H1 (cell line): ENCODE measurements around the gene BLNK. TPM values are rescaled to one million over a fixed set of nuclear protein-coding genes. Genes with fewer than 3 reads are reported as not detected.

Experiments
- CTCF ChIA-PET: fragments of 300-600 bp; sonication (Branson Sonifier 250); formaldehyde crosslinking; loops from one replicate; lab custom pipeline; 2021; ENCODE audit not compliant: partially characterized antibody; lab: Charles Lee
- POLR2A ChIA-PET: fragments of 300-600 bp; sonication (Branson Sonifier 250); formaldehyde crosslinking; loops from one replicate; lab custom pipeline; 2021; ENCODE audit warnings: inconsistent platforms; ENCODE audit not compliant: partially characterized antibody; lab: Charles Lee
- DNase-seq, 2 experiments: peaks; one replicate each; pipeline versions ENCODE4 v3.0.0 to v3.0.0-alpha.2; 2010 to 2022; ENCODE audit warnings: low spot score in 2 of 2, low read depth in 1 of 2, mixed read lengths in 1 of 2
- FAIRE-seq: peaks from 2 replicates; lab custom pipeline; 2011; peaks lifted over from hg19 to GRCh38; lab: Jason Lieb, UNC
- H2AFZ ChIP-seq: 2 replicates; pipeline ENCODE4 v1.8.1; 2012; ENCODE audit warnings: low read length, inconsistent platforms
- H2AK5ac ChIP-seq: 2 replicates; pipeline ENCODE4 v1.6.1; 2013; ENCODE audit warnings: low read depth, low read length
- H2BK120ac ChIP-seq: replicated peaks from 2 replicates; pipeline ENCODE3; 2013; ENCODE audit warnings: low read depth, low read length, inconsistent platforms
- H2BK12ac ChIP-seq: 2 replicates; pipeline ENCODE4 v1.6.1; 2013; ENCODE audit warnings: low read depth, low read length
- H2BK15ac ChIP-seq: 2 replicates; pipeline ENCODE4 v1.6.1; 2013; ENCODE audit warnings: low read length
- H2BK20ac ChIP-seq: 2 replicates; pipeline ENCODE4 v1.6.1; 2013; ENCODE audit warnings: low read length
- H2BK5ac ChIP-seq: 2 replicates; pipeline ENCODE4 v1.6.1; 2013; ENCODE audit warnings: low read depth, low read length
- H3K14ac ChIP-seq: 2 replicates; pipeline ENCODE4 v1.6.1; 2013; ENCODE audit warnings: inconsistent platforms; ENCODE audit not compliant: insufficient read length
- H3K18ac ChIP-seq: 2 replicates; pipeline ENCODE4 v1.6.1; 2013; ENCODE audit warnings: low read length; ENCODE audit errors: extremely low read depth
- H3K23ac ChIP-seq: 2 replicates; pipeline ENCODE4 v1.6.1; 2013; ENCODE audit warnings: inconsistent platforms; ENCODE audit not compliant: insufficient read length
- H3K23me2 ChIP-seq: 2 replicates; pipeline ENCODE4 v1.6.1; 2013; ENCODE audit warnings: low read depth, low read length
- H3K27ac ChIP-seq: 2 replicates; pipeline ENCODE4 v1.6.1; 2011; ENCODE audit warnings: low read depth, low read length, inconsistent platforms
- H3K27me3 ChIP-seq, 4 experiments: replicated peaks in 1 of 4; 1 replicate in 1 of 4; 2 replicates in 3 of 4; pipeline versions ENCODE4 v1.6.1 to v1.8.1; 2011 to 2013; ENCODE audit warnings: low read length in 3 of 4, mild to moderate bottlenecking in 3 of 4, inconsistent platforms in 2 of 4, mixed read lengths in 2 of 4, moderate library complexity in 1 of 4; ENCODE audit not compliant: control insufficient read depth in 3 of 4, insufficient read depth in 3 of 4; ENCODE audit errors: extremely low read depth in 1 of 4
- H3K36me3 ChIP-seq, 4 experiments: 2 replicates each; pipeline versions ENCODE4 v1.6.1 to v1.8.1; 2011 to 2013; ENCODE audit warnings: mild to moderate bottlenecking in 4 of 4, low read length in 3 of 4, moderate library complexity in 2 of 4, control low read depth in 1 of 4, inconsistent platforms in 1 of 4; ENCODE audit not compliant: insufficient read depth in 4 of 4, control insufficient read depth in 2 of 4
- H3K4ac ChIP-seq: replicated peaks from 2 replicates; pipeline ENCODE3; 2013; ENCODE audit warnings: low read length, low read depth, mixed read lengths, inconsistent platforms; ENCODE audit not compliant: insufficient read length
- H3K4me1 ChIP-seq, 4 experiments: replicated peaks in 1 of 4; 1 replicate in 1 of 4; 2 replicates in 3 of 4; pipeline versions ENCODE4 v1.6.1 to v1.8.1; 2011 to 2013; ENCODE audit warnings: low read length in 3 of 4, inconsistent platforms in 2 of 4, mixed read lengths in 1 of 4; ENCODE audit not compliant: insufficient read depth in 4 of 4, control insufficient read depth in 3 of 4
- H3K4me2 ChIP-seq, 2 experiments: 2 replicates each; pipeline versions ENCODE4 v1.6.1 to v1.8.1; 2011 to 2013; ENCODE audit warnings: low read depth in 2 of 2, low read length in 2 of 2, control low read depth in 1 of 2, inconsistent platforms in 1 of 2, mild to moderate bottlenecking in 1 of 2; ENCODE audit not compliant: insufficient read depth in 1 of 2
- H3K4me3 ChIP-seq, 4 experiments: fragments of 200-600, 300-600 bp in 1 of 4; sonication (generic), shearing (Covaris generic), sonication (Bioruptor Twin) in 1 of 4; 2 replicates each; pipeline versions ENCODE4 v1.5.1 to v1.8.1; 2011 to 2016; ENCODE audit warnings: low read length in 4 of 4, low read depth in 3 of 4, control low read depth in 2 of 4, inconsistent platforms in 2 of 4, mild to moderate bottlenecking in 2 of 4, mixed read lengths in 1 of 4, moderate library complexity in 1 of 4; ENCODE audit not compliant: insufficient read depth in 2 of 4; ENCODE audit errors: extremely low read depth in 1 of 4
- H3K56ac ChIP-seq: replicated peaks from 2 replicates; pipeline ENCODE3; 2013; ENCODE audit warnings: low read depth, mild to moderate bottlenecking, mixed read lengths, low read length, inconsistent platforms; ENCODE audit not compliant: insufficient read length
- H3K79me1 ChIP-seq: 2 replicates; pipeline ENCODE4 v1.6.1; 2013; ENCODE audit warnings: low read depth, low read length, control low read depth
- H3K79me2 ChIP-seq, 2 experiments: 2 replicates each; pipeline versions ENCODE4 v1.6.1 to v1.8.1; 2012 to 2013; ENCODE audit warnings: low read length in 2 of 2, mild to moderate bottlenecking in 2 of 2, inconsistent platforms in 1 of 2; ENCODE audit not compliant: insufficient read depth in 2 of 2, control insufficient read depth in 1 of 2
- H3K9ac ChIP-seq, 4 experiments: replicated peaks in 1 of 4; 1 replicate in 1 of 4; 2 replicates in 3 of 4; pipeline versions ENCODE4 v1.6.1 to v1.8.1; 2011 to 2013; ENCODE audit warnings: low read depth in 3 of 4, low read length in 3 of 4, control low read depth in 2 of 4, mild to moderate bottlenecking in 2 of 4, moderate library complexity in 2 of 4, inconsistent platforms in 1 of 4; ENCODE audit errors: extremely low read depth in 1 of 4
- H3K9me3 ChIP-seq, 2 experiments: 2 replicates each; pipeline versions ENCODE4 v1.6.1 to v1.8.1; 2012 to 2013; ENCODE audit warnings: mild to moderate bottlenecking in 2 of 2, moderate library complexity in 2 of 2, control low read depth in 1 of 2, inconsistent platforms in 1 of 2, low read depth in 1 of 2, low read length in 1 of 2, mixed read lengths in 1 of 2; ENCODE audit not compliant: insufficient read depth in 2 of 2
- H4K20me1 ChIP-seq, 2 experiments: replicated peaks in 1 of 2; 2 replicates each; pipeline versions ENCODE3 to v1.8.1; 2011 to 2013; ENCODE audit warnings: inconsistent platforms in 2 of 2, low read length in 2 of 2, mild to moderate bottlenecking in 1 of 2; ENCODE audit not compliant: insufficient read depth in 2 of 2, control insufficient read depth in 1 of 2
- H4K5ac ChIP-seq: 2 replicates; pipeline ENCODE4 v1.6.1; 2013; ENCODE audit warnings: low read length, low read depth, mixed read lengths, inconsistent platforms; ENCODE audit not compliant: insufficient read length
- H4K8ac ChIP-seq: 2 replicates; pipeline ENCODE4 v1.8.0; 2013; ENCODE audit warnings: mild to moderate bottlenecking, moderate library complexity, low read length, inconsistent platforms; ENCODE audit not compliant: insufficient read depth; ENCODE audit errors: extremely low read depth
- H4K91ac ChIP-seq: replicated peaks from 2 replicates; pipeline ENCODE3; 2013; ENCODE audit warnings: low read length, mixed read lengths, inconsistent platforms; ENCODE audit not compliant: insufficient read length
- BRCA1 ChIP-seq: IDR thresholded peaks from 2 replicates; pipeline ENCODE4 v1.6.1; 2012; ENCODE audit warnings: low read depth, low read length, improper control_type of control experiment
- CHD2 ChIP-seq: IDR thresholded peaks from 2 replicates; pipeline ENCODE4 v1.6.1; 2012; ENCODE audit warnings: low read length, improper control_type of control experiment
- EP300 ChIP-seq, 2 experiments: IDR thresholded peaks; 1 replicate in 1 of 2; 2 replicates in 1 of 2; pipeline ENCODE4 v1.6.1; 2011 to 2012; ENCODE audit warnings: low read depth in 2 of 2, low read length in 2 of 2, mild to moderate bottlenecking in 2 of 2, borderline replicate concordance in 1 of 2, inconsistent platforms in 1 of 2, moderate library complexity in 1 of 2
- KDM1A ChIP-seq: fragments of 200-600, 300-600 bp; sonication (generic); IDR thresholded peaks from 2 replicates; pipeline ENCODE4 v1.7.1; 2016; ENCODE audit warnings: mild to moderate bottlenecking, low read length, borderline replicate concordance
- PHF8 ChIP-seq: fragments of 200-600 bp; sonication (generic); conservative IDR thresholded peaks from 2 replicates; pipeline ENCODE4 v1.7.1; 2012; ENCODE audit warnings: low read depth, mild to moderate bottlenecking, inconsistent platforms, low read length, moderate library complexity
- POLR2A ChIP-seq, 2 experiments: IDR thresholded peaks; 1 replicate in 1 of 2; 2 replicates in 1 of 2; pipeline ENCODE4 v1.6.1; 2011; ENCODE audit warnings: low read depth in 2 of 2, low read length in 2 of 2, mild to moderate bottlenecking in 2 of 2; ENCODE audit errors: control extremely low read depth in 1 of 2
- RXRA ChIP-seq: IDR thresholded peaks from 2 replicates; pipeline ENCODE4 v1.6.1; 2011; ENCODE audit warnings: low read depth, mild to moderate bottlenecking, low read length, moderate library complexity; ENCODE audit not compliant: insufficient read depth
- SIN3A ChIP-seq, 2 experiments: IDR thresholded peaks in 1 of 2; conservative IDR thresholded peaks in 1 of 2; 2 replicates each; pipeline ENCODE4 v1.6.1; 2011 to 2012; ENCODE audit warnings: low read length in 2 of 2, improper control_type of control experiment in 1 of 2, low read depth in 1 of 2, mild to moderate bottlenecking in 1 of 2
- SP2 ChIP-seq: IDR thresholded peaks from 2 replicates; pipeline ENCODE4 v1.6.1; 2012; ENCODE audit warnings: mild to moderate bottlenecking, low read length, inconsistent platforms
- SP4 ChIP-seq: IDR thresholded peaks from 2 replicates; pipeline ENCODE4 v1.6.1; 2012; ENCODE audit warnings: low read length, inconsistent platforms
- TAF1 ChIP-seq: IDR thresholded peaks from 2 replicates; pipeline ENCODE4 v1.6.1; 2011; ENCODE audit warnings: mild to moderate bottlenecking, low read depth, low read length
- ZNF274 ChIP-seq: IDR thresholded peaks from 2 replicates; pipeline ENCODE4 v1.7.0; 2012; ENCODE audit warnings: low read length, borderline replicate concordance; ENCODE audit errors: extremely low read depth
- WGBS, 2 experiments: shearing (Covaris generic) in 1 of 2; methylation state at CpG; one replicate each; pipeline versions ENCODE4 v1.1.6 to v1.1.7; 2013 to 2015; ENCODE audit warnings: low lambda C conversion rate in 2 of 2, mixed read lengths in 2 of 2, inconsistent platforms in 1 of 2, low coverage in 1 of 2, missing lambda C conversion rate in 1 of 2; ENCODE audit not compliant: insufficient replicate concordance in 2 of 2, insufficient coverage in 1 of 2, insufficient read length in 1 of 2; ENCODE audit errors: extremely low coverage in 1 of 2, missing lambda C conversion rate in 1 of 2; 5-methylcytosine and 5-hydroxymethylcytosine counted together
- polyA plus RNA-seq, 7 experiments: library from polyadenylated mRNA; depleted of rRNA in 3 of 7; stranded (reverse) in 5 of 7; unstranded in 2 of 7; fragments of >200 nt in 5 of 7; fragments of 200-250 nt in 2 of 7; gene quantifications; 1 replicate in 5 of 7; 2 replicates in 1 of 7; 4 replicates in 1 of 7; pipeline versions ENCODE4 v1.2.1 to v1.2.3, GENCODE V29; 2011 to 2013; ENCODE audit warnings: missing spikeins in 2 of 7, mixed read lengths in 2 of 7
- total RNA-seq: library from RNA; stranded (reverse); fragmentation: NEBNext Ultra II Directional; extraction: Animal tissue kit (Norgen Biotek cat#: 25700); gene quantifications from 2 replicates; pipeline ENCODE4 v1.2.1, GENCODE V29; 2021
- TF ChIP-seq, protein P1 (sequence below): IDR thresholded peaks from 2 replicates; pipeline ENCODE4 v1.6.1; 2012; ENCODE audit warnings: inconsistent platforms
- TF ChIP-seq, protein P2 (sequence below): IDR thresholded peaks from 2 replicates; pipeline ENCODE4 v1.6.1; 2011; ENCODE audit warnings: low read length, improper control_type of control experiment

BLNK gene
- total and polyA plus RNA-seq, 2 of the 8 experiments (the other 6 are each of a cell fraction or from before 2014, with no cell fraction given) = not detected

DNA sequence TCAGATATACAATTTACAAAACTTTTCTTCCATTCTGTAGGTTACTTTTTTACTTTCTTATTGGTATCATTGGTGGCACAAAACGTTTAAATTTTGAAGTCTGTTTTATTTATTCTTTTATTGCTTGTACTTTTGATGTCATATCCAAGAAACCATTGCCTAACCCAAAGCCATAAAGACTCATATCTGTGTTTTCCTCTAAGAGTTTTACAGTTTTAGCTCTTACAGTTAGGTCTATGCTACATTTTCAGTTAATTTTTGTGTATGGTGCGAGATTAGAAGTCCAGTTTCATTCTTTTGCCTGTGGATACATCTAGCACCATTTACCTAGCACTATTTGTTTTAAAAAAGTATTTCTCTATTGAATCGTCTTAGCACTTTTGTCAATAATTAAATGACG is 53.7 kb downstream of the BLNK start:
- Histone ChIP-seq H2AFZ (no peak overlapping the region), H3K23ac (no peak overlapping the region), H2BK120ac (no peak overlapping the region), H3K14ac (no peak overlapping the region), H3K4me3 (no peak overlapping the region), H3K27ac (no peak overlapping the region), H4K91ac (no peak overlapping the region), H2BK12ac (no peak overlapping the region), H2BK20ac (no peak overlapping the region), H3K9me3 (no peaks in the 10 kb centered on the region), H3K56ac (no peak overlapping the region), H3K9ac (no peak overlapping the region), H2BK5ac (no peak overlapping the region), H4K8ac (no peak overlapping the region), H3K27me3 (no peaks in the 10 kb centered on the region), H3K23me2 (no peaks in the 10 kb centered on the region; the same call in 1 of the 2 replicates), H3K4me2 (no peak overlapping the region), H4K20me1 (no peaks in the 10 kb centered on the region), H3K4ac (no peak overlapping the region), H3K4me1 (peaks cover 5 to 12% (median 6%) of the 10 kb centered on the region in 4 experiments; a peak in 6 of 7 replicates), H2BK15ac (no peak overlapping the region), H2AK5ac (no peak overlapping the region), H3K18ac (no peak overlapping the region), H3K79me1 (no peaks in the 10 kb centered on the region), H4K5ac (no peak overlapping the region), H3K79me2 (no peaks in the 10 kb centered on the region), H3K36me3 (no peaks in the 10 kb centered on the region)
- ChIA-PET POLR2A (no interaction called here), CTCF (interaction anchor here (1.7 kb wide), 1 partner anchor 12 kb away, joined by 9 read pairs; no protein-coding TSS in a partner anchor)
- FAIRE-seq (no peak), DNase-seq (no peak)
- 91% methylated on average over 4 of the region's 4 CpGs; no CpG with 5 or more reads in 1 of the 2 experiments for WGBS, 2 experiments
- TF ChIP-seq EP300 (IDR thresholded peaks at IDR 0.05; ENCODE audit: borderline replicate concordance in 1 of 2, low read depth in 2 of 2, low read length in 2 of 2) (no peak), KDM1A (no peak), BRCA1 (no peak), RXRA (no peak), ZNF274 (no peak), TAF1 (no peak), CHD2 (no peak), SIN3A (conservative IDR thresholded peaks at IDR 0.05 in 1 of 2, IDR thresholded peaks at IDR 0.05 in 1 of 2; ENCODE audit: low read depth in 1 of 2, low read length in 2 of 2) (no peak), PHF8 (no peak), SP4 (no peak), POLR2A (IDR thresholded peaks at IDR 0.05; ENCODE audit: control extremely low read depth in 1 of 2, low read depth in 2 of 2, low read length in 2 of 2) (no peak), SP2 (no peak)
- TF ChIP-seq, protein P1, sequence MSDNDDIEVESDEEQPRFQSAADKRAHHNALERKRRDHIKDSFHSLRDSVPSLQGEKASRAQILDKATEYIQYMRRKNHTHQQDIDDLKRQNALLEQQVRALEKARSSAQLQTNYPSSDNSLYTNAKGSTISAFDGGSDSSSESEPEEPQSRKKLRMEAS = no peak
- TF ChIP-seq, protein P2, sequence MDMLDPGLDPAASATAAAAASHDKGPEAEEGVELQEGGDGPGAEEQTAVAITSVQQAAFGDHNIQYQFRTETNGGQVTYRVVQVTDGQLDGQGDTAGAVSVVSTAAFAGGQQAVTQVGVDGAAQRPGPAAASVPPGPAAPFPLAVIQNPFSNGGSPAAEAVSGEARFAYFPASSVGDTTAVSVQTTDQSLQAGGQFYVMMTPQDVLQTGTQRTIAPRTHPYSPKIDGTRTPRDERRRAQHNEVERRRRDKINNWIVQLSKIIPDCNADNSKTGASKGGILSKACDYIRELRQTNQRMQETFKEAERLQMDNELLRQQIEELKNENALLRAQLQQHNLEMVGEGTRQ = no peak
